GM18508 (cell line): ENCODE data around the gene VSTM2B.

Source experiments
- ATAC-seq: cut with Tn5 transposase; IDR thresholded peaks from one replicate; pipeline ENCODE4 v1.9.1; 2021; ENCODE audit warnings: moderate number of reproducible peaks; ENCODE audit not compliant: insufficient read depth, unreplicated experiment

The VSTM2B gene

GRCh38 chr19:29495091-29495490 lies 30.7 kb upstream of the VSTM2B start:
- ATAC-seq, result no peak

DNA sequence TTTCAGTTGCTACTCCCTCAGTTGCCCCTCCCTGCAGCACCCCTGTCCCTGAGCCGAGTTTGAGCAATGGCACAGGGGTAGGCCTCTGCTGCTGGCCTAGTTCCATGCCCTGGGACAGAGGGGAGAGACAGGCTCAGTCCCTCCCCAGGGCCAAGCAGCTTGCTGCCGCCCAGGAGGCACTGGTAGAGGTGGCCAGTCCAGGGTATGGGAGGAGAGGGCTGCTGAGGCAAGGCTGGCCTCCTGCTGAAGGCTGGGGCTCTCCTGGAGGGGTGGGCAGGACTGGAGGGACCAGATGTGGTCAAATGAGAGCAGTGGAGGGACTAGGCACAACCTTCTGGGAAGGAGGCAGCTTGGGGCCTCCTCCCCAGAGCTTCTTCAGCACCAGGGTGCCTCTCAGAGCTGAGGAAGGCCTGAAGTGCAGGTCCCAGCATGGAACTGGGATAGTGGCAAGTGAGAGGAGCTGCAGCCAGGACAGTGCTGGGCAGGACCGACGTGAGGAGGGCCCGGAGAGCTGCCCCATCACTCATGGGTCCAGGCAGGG lies 29.8 kb upstream of the VSTM2B start:
- no peak for ATAC-seq

DNA sequence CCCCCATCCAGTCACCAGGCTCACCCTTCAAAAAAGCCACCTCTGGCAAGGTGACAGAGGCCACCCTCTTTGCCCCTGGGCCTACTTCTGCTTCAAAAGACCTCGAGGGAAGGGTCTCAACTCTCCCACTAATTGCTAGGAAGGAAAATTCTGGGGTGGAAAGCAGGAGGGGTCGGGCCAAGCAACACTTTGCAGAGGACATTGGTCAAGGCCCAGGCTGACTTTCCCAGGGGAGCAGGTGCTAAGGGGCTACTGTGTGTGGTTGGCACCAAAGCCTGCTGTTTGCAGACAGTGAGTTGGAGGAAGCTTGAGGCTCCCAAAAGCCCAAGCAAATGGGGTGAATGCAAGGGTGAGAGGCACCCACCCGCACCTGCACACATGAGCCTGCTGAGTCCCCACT lies 28.6 kb upstream of the VSTM2B start:
- ATAC-seq, result no peak

DNA sequence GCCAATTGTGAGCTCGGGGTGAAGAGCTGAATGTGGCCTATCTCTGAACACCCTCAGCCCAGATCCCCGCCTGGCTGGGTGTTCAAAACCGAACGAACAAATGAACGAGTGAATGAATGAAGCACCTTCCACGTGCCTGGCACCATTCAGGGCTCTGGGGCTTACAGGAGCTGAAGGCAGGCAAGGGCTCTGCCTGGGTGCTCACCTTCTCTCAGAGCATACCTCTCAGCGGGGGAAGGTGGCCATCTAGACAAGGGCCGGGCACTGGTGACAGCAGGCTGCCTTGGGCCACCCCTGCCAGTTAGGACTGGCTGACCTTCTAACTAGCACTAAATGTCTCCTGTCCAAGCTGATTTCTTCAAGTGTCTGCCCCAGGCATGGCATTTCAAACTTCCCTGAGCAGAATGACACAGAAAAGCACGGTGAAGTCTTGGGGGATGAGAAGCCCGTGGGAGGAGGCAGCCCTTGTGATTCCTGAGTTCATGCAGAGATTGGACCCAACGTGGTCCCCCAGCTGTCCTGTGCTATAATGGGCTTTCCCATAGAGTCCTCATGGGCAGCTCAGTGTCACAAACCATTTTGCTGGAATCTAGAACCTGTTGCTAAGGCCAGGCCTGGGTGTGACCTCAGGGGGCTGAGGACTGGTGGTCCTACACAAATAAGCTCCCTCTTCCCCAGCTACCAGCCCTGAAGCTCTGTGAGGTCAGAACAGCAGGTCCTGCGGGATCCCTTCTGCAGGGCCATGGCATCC lies 27.9 kb upstream of the VSTM2B start:
- ATAC-seq, result no peak

- no peak for ATAC-seq
Observed at GRCh38 chr19:29499261-29499920, 26.4 kb upstream of the VSTM2B start.

DNA sequence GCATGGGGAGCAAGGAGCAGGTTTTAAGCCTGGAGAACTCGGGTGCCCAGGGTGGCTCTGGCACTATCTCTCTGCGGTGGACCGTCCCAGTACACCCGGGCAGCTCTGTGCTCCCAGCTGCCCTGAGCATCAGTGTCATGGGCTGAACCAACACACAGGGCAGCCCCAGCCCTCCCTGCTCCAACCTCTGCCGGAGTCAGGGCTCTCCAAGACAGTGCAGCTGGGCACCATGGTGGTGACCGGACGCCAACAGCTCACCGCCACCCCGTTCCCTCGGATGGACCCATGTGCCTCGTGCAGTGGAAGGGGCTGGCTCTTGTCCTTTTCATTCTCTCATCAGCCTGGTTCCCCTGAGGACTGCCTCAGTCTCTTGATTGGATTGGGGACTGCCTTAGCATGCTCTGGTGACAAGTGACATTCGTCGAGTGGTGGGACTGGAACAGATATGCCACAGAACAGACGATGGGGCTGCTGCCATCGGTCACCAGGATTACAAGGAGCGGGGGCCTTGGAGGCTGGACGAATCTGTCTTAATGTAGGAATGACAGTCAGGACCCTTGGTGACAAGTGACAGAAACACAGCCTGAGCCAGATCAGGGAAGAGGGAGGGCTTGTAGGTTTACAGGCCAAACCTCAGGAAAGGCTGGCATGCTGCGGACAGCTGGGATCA lies 25.7 kb upstream of the VSTM2B start:
- ATAC-seq, result no peak

GRCh38 chr19:29501816-29502580 lies 23.8 kb upstream of the VSTM2B start:
- no peak for ATAC-seq

GRCh38 chr19:29502581-29502850 lies 23.3 kb upstream of the VSTM2B start:
- ATAC-seq, result no peak

GRCh38 chr19:29503140-29503758 lies 22.5 kb upstream of the VSTM2B start:
- ATAC-seq, result no peak

DNA sequence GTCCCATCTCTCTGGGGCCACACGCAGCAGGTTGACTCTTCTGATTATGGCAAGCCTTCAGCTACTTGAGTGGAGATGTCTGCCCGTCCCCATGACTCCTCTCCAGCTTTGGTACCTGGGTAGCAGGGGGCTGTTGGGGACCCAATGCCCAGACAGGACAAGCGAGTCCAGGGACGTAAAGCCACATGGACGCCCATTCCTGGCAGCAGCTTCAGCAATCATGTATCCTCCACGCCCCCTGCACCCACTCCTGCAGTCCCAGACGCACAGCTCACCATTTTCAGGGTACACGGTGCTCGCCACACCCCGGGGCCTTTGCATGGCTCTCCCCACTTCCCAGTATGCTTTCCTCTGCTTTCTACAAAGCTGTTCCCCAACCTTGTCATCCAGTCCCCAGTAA lies 22.0 kb upstream of the VSTM2B start:
- no peak for ATAC-seq

- no peak for ATAC-seq
Observed at GRCh38 chr19:29504454-29504853, 21.3 kb upstream of the VSTM2B start.

GRCh38 chr19:29505097-29505824 lies 20.5 kb upstream of the VSTM2B start:
- no peak for ATAC-seq

DNA sequence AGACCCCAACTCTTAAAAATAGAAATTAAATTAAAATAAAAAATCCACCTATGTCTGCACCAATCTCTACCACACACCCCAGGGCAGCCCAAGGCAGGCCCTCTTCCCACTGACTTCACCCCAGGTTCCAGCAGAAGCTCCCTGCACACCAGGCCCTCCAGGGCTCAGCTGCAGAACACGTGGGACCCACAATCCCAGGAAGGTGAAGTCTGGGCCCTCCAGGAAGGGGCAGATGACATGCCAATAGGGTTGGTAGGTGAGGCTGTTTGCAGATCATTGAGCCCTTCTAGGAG lies 19.2 kb upstream of the VSTM2B start:
- no peak for ATAC-seq

DNA sequence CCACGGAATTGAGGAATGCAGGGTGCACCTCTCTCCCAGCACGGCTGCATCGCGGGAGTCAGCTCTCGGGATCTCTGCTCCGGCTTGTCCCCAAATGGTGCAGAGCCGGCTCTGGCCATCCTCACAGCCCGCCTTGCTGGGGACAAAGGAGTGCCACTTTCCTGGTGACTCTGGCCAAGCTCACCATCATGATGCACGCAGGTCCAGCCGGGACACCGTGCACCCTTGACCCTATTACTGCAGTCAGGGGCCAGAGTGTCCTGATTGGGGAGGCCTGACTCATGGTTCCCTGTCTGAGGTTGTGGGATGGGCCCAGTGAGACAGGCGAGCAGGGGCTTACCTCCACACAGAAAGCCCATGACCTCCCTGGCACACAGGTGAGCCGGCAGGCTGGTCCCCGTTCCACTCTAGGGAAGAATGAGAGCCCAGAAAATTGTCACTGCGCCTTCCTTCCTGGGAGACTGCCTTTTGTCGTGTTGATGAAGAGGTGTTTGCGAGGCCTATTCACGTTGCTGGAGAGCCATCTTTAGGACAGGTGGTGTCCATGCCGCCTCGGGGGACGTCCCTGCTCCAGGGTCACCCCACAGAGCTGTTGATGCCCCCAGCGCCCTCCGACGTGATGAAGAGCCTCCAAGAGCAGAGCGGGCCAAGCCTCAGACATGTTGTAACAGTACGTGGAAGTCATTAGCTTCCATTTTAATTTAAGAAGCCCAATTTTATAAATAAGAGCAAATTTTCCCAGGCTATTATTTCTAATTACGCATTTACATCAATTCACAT lies 18.5 kb upstream of the VSTM2B start:
- no peak for ATAC-seq

DNA sequence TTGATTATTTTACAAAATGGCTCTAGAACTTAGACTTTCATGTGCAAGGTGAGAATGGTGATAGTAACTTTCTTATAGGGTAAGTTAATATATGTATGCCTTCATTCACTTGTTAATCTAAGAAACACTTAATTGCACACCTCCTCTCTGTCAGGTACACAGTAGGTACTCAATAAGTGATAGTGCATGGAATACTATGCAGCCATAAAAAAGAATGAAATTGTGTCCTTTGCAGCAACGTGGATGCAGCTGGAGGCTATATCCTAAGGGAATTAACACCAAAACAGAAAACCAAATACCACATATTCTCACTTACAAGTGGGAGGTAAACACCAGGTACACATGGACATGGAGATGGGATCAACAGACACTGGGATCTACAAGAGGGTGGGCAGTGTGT lies 17.6 kb upstream of the VSTM2B start:
- no peak for ATAC-seq

DNA sequence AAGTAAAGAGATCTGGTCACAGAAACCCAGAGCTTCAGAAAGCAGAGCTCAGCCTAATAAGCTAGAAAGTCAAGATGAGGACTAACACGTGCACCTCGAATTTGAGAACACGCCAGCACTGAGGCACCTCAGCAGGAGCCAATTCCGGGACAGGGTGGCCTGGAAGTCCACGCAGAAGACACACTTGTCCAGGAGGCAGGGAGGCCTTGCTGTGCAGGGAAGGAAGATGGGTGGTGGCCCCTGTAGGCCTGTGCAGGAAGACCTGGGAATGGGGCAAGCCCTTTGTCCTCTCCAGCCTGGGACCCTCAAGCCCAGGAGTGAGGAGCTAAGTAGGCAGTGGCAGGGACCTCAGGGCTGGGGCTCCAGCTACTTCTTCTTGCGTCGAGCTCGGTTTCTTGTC lies 16.3 kb upstream of the VSTM2B start:
- no peak for ATAC-seq

GRCh38 chr19:29510701-29511265 lies 15.0 kb upstream of the VSTM2B start:
- no peak for ATAC-seq

DNA sequence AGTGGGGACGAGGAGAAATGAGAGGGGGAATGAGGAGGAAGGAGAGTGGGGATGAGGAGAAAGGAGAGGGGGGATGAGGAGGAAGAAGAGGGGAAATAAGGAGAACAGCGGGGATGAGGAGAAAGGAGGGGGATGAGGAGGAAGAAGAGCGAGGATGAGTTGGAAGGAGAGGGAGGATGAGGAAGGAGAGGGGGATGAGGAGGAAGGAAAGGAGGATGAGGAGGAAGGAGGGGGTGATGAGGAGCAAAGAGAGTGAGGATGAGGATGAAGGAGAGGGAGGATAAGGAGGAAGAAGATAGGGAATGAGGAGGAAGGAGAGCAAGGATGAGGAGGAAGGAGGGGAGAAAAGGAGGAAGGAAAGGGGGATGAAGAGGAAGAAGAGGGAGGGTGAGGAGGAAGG lies 14.0 kb upstream of the VSTM2B start:
- no peak for ATAC-seq

GRCh38 chr19:29512748-29513147 lies 13.0 kb upstream of the VSTM2B start:
- no peak for ATAC-seq
